ENCODE measurements around the gene SORBS2. TPM values are rescaled to one million over a fixed set of nuclear protein-coding genes. Genes with fewer than 3 reads are reported as not detected.

SORBS2 gene
- total RNA-seq, 1 experiment from 2014 or later = 9.7 TPM

DNA sequence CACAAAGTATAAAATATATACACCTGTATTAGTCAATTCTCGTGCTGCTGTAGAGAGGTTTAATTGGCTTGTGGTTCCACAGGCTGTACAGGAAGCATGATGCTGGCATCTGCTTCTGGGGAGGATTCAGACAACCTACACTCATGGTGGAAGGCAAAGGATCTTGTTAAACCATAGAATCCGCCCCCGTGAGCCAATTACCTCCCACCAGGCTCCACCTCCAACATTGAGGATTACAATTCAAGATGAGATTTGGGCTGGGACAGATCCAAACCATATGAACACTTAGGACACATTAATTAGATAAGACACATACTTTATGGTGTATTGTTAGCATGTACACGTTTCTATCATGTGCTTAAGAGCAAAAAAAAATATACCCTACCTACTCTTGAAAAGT lies 22.1 kb upstream of the SORBS2 start:
- peak overlapping the region; percentile 9 to 81 (median 34); a peak in 3 of 7 replicates for H3K27ac Mint-ChIP-seq
- WGBS (ENCODE audit: extremely low coverage, insufficient read length, low lambda C conversion rate) = no CpG with 5 or more reads among the region's 4 CpGs

More for the DNA sequence above, 22.1 kb upstream of the SORBS2 start:
- H3K18ac ChIP-seq (ENCODE audit: insufficient read length, low read depth, low read length) = no peak overlapping the region
- H3K79me2 ChIP-seq (ENCODE audit: insufficient read depth, low read length) = no peaks in the 10 kb centered on the region
- H2AFZ ChIP-seq (ENCODE audit: low read length) = no peak overlapping the region
- H3K4me1 ChIP-seq (ENCODE audit: insufficient read depth, low read length) = peaks cover 17% of the 10 kb centered on the region; the same call in 1 of the 2 replicates
- H2BK5ac ChIP-seq (ENCODE audit: insufficient read length, low read length) = no peak overlapping the region
- H2BK15ac ChIP-seq (ENCODE audit: low read depth, low read length) = no peak overlapping the region
- no peaks in the 10 kb centered on the region for H4K20me1 ChIP-seq (ENCODE audit: control insufficient read depth, insufficient read depth, insufficient read length)
- H3K9ac ChIP-seq (ENCODE audit: extremely low read depth, insufficient read length, low read length) = no peak overlapping the region
- H3K4me3 Mint-ChIP-seq = no peak overlapping the region
- no peak overlapping the region for H2BK120ac ChIP-seq (ENCODE audit: low read depth, low read length, poor library complexity, severe bottlenecking)
- H3K27me3 ChIP-seq (ENCODE audit: insufficient read depth, low read length) = no peaks in the 10 kb centered on the region
- H4K91ac ChIP-seq (ENCODE audit: insufficient read length, low read depth, low read length) = no peak overlapping the region
- no peak overlapping the region for H2BK12ac ChIP-seq (ENCODE audit: insufficient read length, low read depth, low read length)
- no peak for DNase-seq
- H3K4ac ChIP-seq (ENCODE audit: low read depth, low read length) = no peak overlapping the region
- no peak overlapping the region for H4K8ac ChIP-seq (replicated peaks; ENCODE audit: insufficient read length, low read depth, low read length)
- no peaks in the 10 kb centered on the region for H3K23me2 ChIP-seq (ENCODE audit: insufficient read length, low read depth, low read length, poor library complexity, severe bottlenecking)
- no peak overlapping the region for H3K56ac ChIP-seq (ENCODE audit: insufficient read length, low read depth, low read length)
- TF ChIP-seq, protein P1, sequence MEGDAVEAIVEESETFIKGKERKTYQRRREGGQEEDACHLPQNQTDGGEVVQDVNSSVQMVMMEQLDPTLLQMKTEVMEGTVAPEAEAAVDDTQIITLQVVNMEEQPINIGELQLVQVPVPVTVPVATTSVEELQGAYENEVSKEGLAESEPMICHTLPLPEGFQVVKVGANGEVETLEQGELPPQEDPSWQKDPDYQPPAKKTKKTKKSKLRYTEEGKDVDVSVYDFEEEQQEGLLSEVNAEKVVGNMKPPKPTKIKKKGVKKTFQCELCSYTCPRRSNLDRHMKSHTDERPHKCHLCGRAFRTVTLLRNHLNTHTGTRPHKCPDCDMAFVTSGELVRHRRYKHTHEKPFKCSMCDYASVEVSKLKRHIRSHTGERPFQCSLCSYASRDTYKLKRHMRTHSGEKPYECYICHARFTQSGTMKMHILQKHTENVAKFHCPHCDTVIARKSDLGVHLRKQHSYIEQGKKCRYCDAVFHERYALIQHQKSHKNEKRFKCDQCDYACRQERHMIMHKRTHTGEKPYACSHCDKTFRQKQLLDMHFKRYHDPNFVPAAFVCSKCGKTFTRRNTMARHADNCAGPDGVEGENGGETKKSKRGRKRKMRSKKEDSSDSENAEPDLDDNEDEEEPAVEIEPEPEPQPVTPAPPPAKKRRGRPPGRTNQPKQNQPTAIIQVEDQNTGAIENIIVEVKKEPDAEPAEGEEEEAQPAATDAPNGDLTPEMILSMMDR (conservative IDR thresholded peaks at IDR 0.05) = no peak
- H3K27ac ChIP-seq (ENCODE audit: insufficient read length, low read depth, low read length) = no peak overlapping the region
- H3K79me1 ChIP-seq (ENCODE audit: insufficient read depth, low read depth, low read length, poor library complexity, severe bottlenecking) = no peaks in the 10 kb centered on the region
- no peak overlapping the region for H4K5ac ChIP-seq (ENCODE audit: insufficient read length, low read depth, low read length)
- H3K23ac ChIP-seq (ENCODE audit: insufficient read length, low read depth, low read length) = no peak overlapping the region
- H3K14ac ChIP-seq (ENCODE audit: insufficient read depth, low read length) = no peak overlapping the region
- H3K4me1 Mint-ChIP-seq = peaks cover 26 to 33% of the 10 kb centered on the region in 2 experiments
- peaks cover 0 to 6% (median 3%) of the 10 kb centered on the region in 3 experiments; a peak in 3 of 7 replicates for H3K36me3 Mint-ChIP-seq (ENCODE audit: insufficient read depth in 1 of 3, low read depth in 3 of 3)
- H3K27me3 Mint-ChIP-seq (ENCODE audit: low read depth) = no peaks in the 10 kb centered on the region
- no peak overlapping the region for H3K4me2 ChIP-seq (ENCODE audit: insufficient read depth, insufficient read length, low read length)
- no peak overlapping the region for H2BK20ac ChIP-seq (ENCODE audit: low read depth, low read length, poor library complexity, severe bottlenecking)
- H2AK5ac ChIP-seq (ENCODE audit: insufficient read length, low read length) = no peak overlapping the region
- H3K9me3 ChIP-seq (ENCODE audit: control insufficient read depth, low read depth, low read length) = no peaks in the 10 kb centered on the region
- no peak overlapping the region for H3T11ph ChIP-seq (ENCODE audit: low read length)
- no peaks in the 10 kb centered on the region for H3K9me3 Mint-ChIP-seq
